A549 (cell line): ENCODE measurements around the gene KRT77. TPM values are rescaled to one million over a fixed set of nuclear protein-coding genes. Genes with fewer than 3 reads are reported as not detected.

Experiments
- ATAC-seq, 2 experiments: fragments of 200-7000 bp in 1 of 2; fragments of >200 bp in 1 of 2; cut with Nextera tagmentation in 1 of 2; cut with Tn5 transposase in 1 of 2; 3 replicates each; pipeline versions ENCODE4 v1.8.0 to v1.9.1; 2018 to 2020; ENCODE audit warnings: mild to moderate bottlenecking in 1 of 2, moderate library complexity in 1 of 2
- CTCF ChIA-PET: fragments of 300-600 bp; sonication (Branson Sonifier 250); formaldehyde crosslinking; extraction: SDS; loops from one replicate; lab custom pipeline; 2021; ENCODE audit warnings: antibody characterized with exemption, inconsistent platforms; lab: Yijun Ruan, JAX
- POLR2A ChIA-PET: fragments of 350-600 bp; formaldehyde crosslinking; extraction: SDS; loops from one replicate; lab custom pipeline; 2021; ENCODE audit warnings: antibody characterized with exemption, inconsistent platforms; lab: Yijun Ruan, JAX
- DNase-seq, 2 experiments: peaks; one replicate each; pipeline versions ENCODE4 v3.0.0 to v3.0.0-alpha.2; 2011 to 2016; ENCODE audit warnings: low read depth in 1 of 2, low spot score in 1 of 2
- FAIRE-seq: peaks from 2 replicates; lab custom pipeline; 2011; peaks lifted over from hg19 to GRCh38; lab: Jason Lieb, UNC
- H3K27ac ChIP-seq, 2 experiments: fragments of >200 bp; sonication (Bioruptor Twin); formaldehyde crosslinking; 3 replicates each; pipeline ENCODE4 v1.5.1; 2016 to 2017
- H3K4me1 ChIP-seq: fragments of >200 bp; sonication (Bioruptor Twin); formaldehyde crosslinking; 3 replicates; pipeline ENCODE4 v1.6.1; 2016
- H3K4me2 ChIP-seq: fragments of >200 bp; sonication (Bioruptor Twin); formaldehyde crosslinking; 3 replicates; pipeline ENCODE4 v1.6.1; 2016
- H3K4me3 ChIP-seq: fragments of >200 bp; sonication (Bioruptor Twin); formaldehyde crosslinking; 3 replicates; pipeline ENCODE4 v1.5.1; 2016
- H3K9me3 ChIP-seq: fragments of >200 bp; sonication (Bioruptor Twin); formaldehyde crosslinking; 3 replicates; pipeline ENCODE4 v1.6.1; 2016
- ATOH8 ChIP-seq: fragments of 250-450 bp; sonication (Bioruptor Pico); IDR thresholded peaks from 2 replicates; pipeline ENCODE4 v1.5.0; 2020; ENCODE audit warnings: low read depth, mild to moderate bottlenecking, moderate library complexity
- BHLHE40 ChIP-seq: IDR thresholded peaks from 2 replicates; pipeline ENCODE4 v1.6.1; 2012; ENCODE audit warnings: low read depth, low read length, inconsistent platforms
- CBX2 ChIP-seq: fragments of 200-600 bp; sonication (generic); IDR thresholded peaks from 2 replicates; pipeline ENCODE4 v1.6.1; 2016; ENCODE audit warnings: low read depth, mild to moderate bottlenecking, borderline replicate concordance
- E2F6 ChIP-seq: IDR thresholded peaks from 2 replicates; pipeline ENCODE4 v1.6.1; 2012; ENCODE audit warnings: low read depth, borderline replicate concordance
- EHMT2 ChIP-seq: fragments of 200-600 bp; sonication (generic); IDR thresholded peaks from 2 replicates; pipeline ENCODE4 v1.6.1; 2016; ENCODE audit warnings: antibody characterized with exemption, low read depth, mild to moderate bottlenecking, moderate library complexity
- FOSL2 ChIP-seq, 2 experiments: fragments of 450-650 bp in 1 of 2; fragments of >200 bp in 1 of 2; sonication (Bioruptor Twin) in 1 of 2; formaldehyde crosslinking; IDR thresholded peaks; 2 replicates each; pipeline versions ENCODE4 v1.5.0 to v1.6.1; 2016 to 2020; ENCODE audit warnings: mild to moderate bottlenecking in 1 of 2, moderate library complexity in 1 of 2
- FOXS1 ChIP-seq: fragments of 250-450 bp; sonication (Bioruptor Pico); IDR thresholded peaks from 2 replicates; pipeline ENCODE4 v1.5.0; 2020; ENCODE audit warnings: mild to moderate bottlenecking, moderate library complexity
- GATA3 ChIP-seq: IDR thresholded peaks from 2 replicates; pipeline ENCODE4 v1.6.1; 2012; ENCODE audit warnings: borderline replicate concordance
- HDAC2 ChIP-seq: fragments of 200-600 bp; sonication (generic); IDR thresholded peaks from 2 replicates; pipeline ENCODE4 v1.6.1; 2016
- HES2 ChIP-seq: fragments of >200 bp; sonication (Bioruptor Twin); formaldehyde crosslinking; IDR thresholded peaks from 2 replicates; pipeline ENCODE4 v1.6.1; 2016
- HOXA7 ChIP-seq: fragments of 250-450 bp; sonication (Bioruptor Pico); IDR thresholded peaks from 2 replicates; pipeline ENCODE4 v1.5.0; 2020; ENCODE audit warnings: mild to moderate bottlenecking, moderate library complexity
- HOXB13 ChIP-seq: fragments of 250-450 bp; sonication (Bioruptor Pico); IDR thresholded peaks from 2 replicates; pipeline ENCODE4 v1.5.0; 2020; ENCODE audit warnings: low read depth, mild to moderate bottlenecking, moderate library complexity
- JUN ChIP-seq, 2 experiments: fragments of >200 bp; sonication (Bioruptor Twin); formaldehyde crosslinking; IDR thresholded peaks; 2 replicates in 1 of 2; 3 replicates in 1 of 2; pipeline ENCODE4 v1.6.1; 2016 to 2017
- JUNB ChIP-seq: fragments of >200 bp; sonication (Bioruptor Twin); formaldehyde crosslinking; IDR thresholded peaks from 2 replicates; pipeline ENCODE4 v1.6.1; 2016
- MAFK ChIP-seq: fragments of 450-650 bp; IDR thresholded peaks from 2 replicates; pipeline ENCODE4 v1.6.1; 2014; ENCODE audit not compliant: partially characterized antibody
- MAZ ChIP-seq: fragments of 150-350 bp; IDR thresholded peaks from 2 replicates; pipeline ENCODE4 v1.6.1; 2014; ENCODE audit warnings: antibody characterized with exemption, low read depth, low read length, borderline replicate concordance
- MYC ChIP-seq: IDR thresholded peaks from 2 replicates; pipeline ENCODE4 v1.6.1; 2012; ENCODE audit warnings: mild to moderate bottlenecking, inconsistent platforms, low read length, improper control_type of control experiment, borderline replicate concordance
- NFE2L2 ChIP-seq: fragments of 150-350 bp; conservative IDR thresholded peaks from 2 replicates; pipeline ENCODE4 v1.6.1; 2014; ENCODE audit warnings: low read length
- PHF8 ChIP-seq: fragments of 200-600 bp; sonication (generic); IDR thresholded peaks from 2 replicates; pipeline ENCODE4 v1.6.1; 2016; ENCODE audit warnings: low read depth, mild to moderate bottlenecking, antibody characterized with exemption, moderate library complexity, borderline replicate concordance
- POLR2A ChIP-seq: IDR thresholded peaks from 2 replicates; pipeline ENCODE4 v1.6.1; 2012; ENCODE audit warnings: mild to moderate bottlenecking, low read length
- RARB ChIP-seq: fragments of 250-450 bp; sonication (Bioruptor Pico); IDR thresholded peaks from 2 replicates; pipeline ENCODE4 v1.8.0; 2021; ENCODE audit warnings: mild to moderate bottlenecking, moderate library complexity
- RFX5 ChIP-seq: fragments of 450-650 bp; IDR thresholded peaks from 2 replicates; pipeline ENCODE4 v1.7.1; 2014; ENCODE audit warnings: antibody characterized with exemption, mild to moderate bottlenecking, moderate library complexity
- RNF2 ChIP-seq: fragments of 200-600 bp; sonication (generic); IDR thresholded peaks from 2 replicates; pipeline ENCODE4 v1.6.1; 2016; ENCODE audit warnings: low read depth, mild to moderate bottlenecking, antibody characterized with exemption, moderate library complexity, borderline replicate concordance
- SREBF2 ChIP-seq: fragments of 450-650 bp; IDR thresholded peaks from 2 replicates; pipeline ENCODE4 v1.6.1; 2014; ENCODE audit warnings: mild to moderate bottlenecking, moderate library complexity
- ZC3H11A ChIP-seq: fragments of 450-650 bp; IDR thresholded peaks from 2 replicates; pipeline ENCODE4 v1.6.1; 2014; ENCODE audit warnings: antibody characterized with exemption, mild to moderate bottlenecking
- ZNF302 ChIP-seq: fragments of 250-450 bp; sonication (Bioruptor Pico); IDR thresholded peaks from 2 replicates; pipeline ENCODE4 v1.9.0; 2021; ENCODE audit warnings: inconsistent platforms, mild to moderate bottlenecking, moderate library complexity
- WGBS: methylation state at CpG from one replicate; pipeline ENCODE4 v1.1.6; 2017; ENCODE audit errors: missing lambda C conversion rate; 5-methylcytosine and 5-hydroxymethylcytosine counted together
- polyA plus RNA-seq, 4 experiments: library from polyadenylated mRNA; depleted of rRNA in 3 of 4; stranded (reverse); fragments of >200 nt; fragmentation: RNase III in 1 of 4; extraction: RNeasy Plus Mini Kit Qiagen cat#74134 plus additional on column Dnase treatment in 1 of 4; gene quantifications; 2 replicates in 3 of 4; 3 replicates in 1 of 4; pipeline ENCODE4 v1.2.3, GENCODE V29; 2011 to 2017
- TF ChIP-seq, protein P1 (sequence below): IDR thresholded peaks from 2 replicates; pipeline ENCODE4 v1.6.1; 2012
- TF ChIP-seq, protein P2 (sequence below): fragments of 200-600 bp; sonication (generic); IDR thresholded peaks from 2 replicates; pipeline ENCODE4 v1.6.1; 2016; ENCODE audit warnings: antibody characterized with exemption, mild to moderate bottlenecking, moderate library complexity

The KRT77 gene
- polyA plus RNA-seq, 2 of the 4 experiments (the other 2 are of a cell fraction) = 0.03 TPM; not detected in 1

DNA sequence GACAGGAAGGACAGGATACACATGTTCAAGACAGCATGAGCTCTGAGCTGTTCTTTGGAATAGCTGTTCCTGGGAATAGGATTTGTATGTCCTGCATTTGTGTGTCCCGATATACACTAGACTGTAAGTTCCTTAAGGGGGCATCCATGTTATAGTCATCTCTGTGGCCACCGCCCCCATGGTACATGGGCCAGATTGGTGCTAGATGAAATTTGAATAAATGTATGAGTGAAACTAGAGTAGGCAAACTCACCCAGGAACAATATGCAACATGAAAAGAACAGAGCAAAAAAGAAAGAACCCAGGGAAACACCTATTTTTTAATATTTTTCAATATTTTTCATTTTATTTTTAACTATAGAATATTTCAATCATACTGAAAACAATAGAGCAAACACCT is 25.1 kb upstream of the KRT77 start:
- FAIRE-seq = no peak

DNA sequence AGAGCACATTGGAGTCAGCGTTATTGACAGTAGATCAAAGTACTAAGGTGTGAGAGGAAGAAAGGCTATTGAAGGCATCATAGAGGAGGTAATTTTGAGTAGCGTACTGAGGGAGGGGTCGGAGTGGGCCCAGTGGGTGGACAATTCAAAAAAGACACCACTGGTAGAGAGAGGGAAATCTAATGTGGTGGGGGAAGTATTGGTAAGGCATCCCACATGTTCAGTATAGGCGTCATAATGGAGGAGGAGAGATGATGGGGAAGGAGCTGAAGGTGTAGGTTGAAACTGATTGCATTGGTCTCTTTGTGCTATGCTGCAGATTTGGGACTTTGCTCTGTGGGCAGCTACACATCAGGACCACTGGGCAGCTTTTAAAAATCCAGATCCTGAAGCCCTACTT is 23.7 kb upstream of the KRT77 start:
- FAIRE-seq (no peak), ATAC-seq (no peak), DNase-seq (no peak)
- H3K4me2 ChIP-seq = no peak overlapping the region
- H3K4me1 ChIP-seq = no peaks in the 10 kb centered on the region
- H3K27ac ChIP-seq = no peak overlapping the region
- WGBS = 45% methylated on average over 4 of the region's 4 CpGs
- H3K9me3 ChIP-seq = no peaks in the 10 kb centered on the region
- ChIA-PET CTCF (interaction anchor here (1.2 kb wide), 1 partner anchor 141 kb away, joined by 3 read pairs; no protein-coding TSS in a partner anchor), POLR2A (no interaction called here)
- TF ChIP-seq MAFK (peak; percentile 1), HDAC2 (no peak)
- H3K4me3 ChIP-seq = no peak overlapping the region

More for the DNA sequence above, 25.1 kb upstream of the KRT77 start:
- Histone ChIP-seq H3K4me2 (no peak overlapping the region), H3K4me3 (no peak overlapping the region), H3K4me1 (no peaks in the 10 kb centered on the region), H3K27ac (no peak overlapping the region), H3K9me3 (no peaks in the 10 kb centered on the region)
- ATAC-seq (no peak), DNase-seq (no peak)
- 67% methylated on average over 2 of the region's 2 CpGs for WGBS
- ChIA-PET POLR2A (no interaction called here), CTCF (interaction anchor here (1.3 to 1.4 kb wide), 2 partner anchors 9 to 17 kb away, joined by 3 to 4 read pairs; no protein-coding TSS in a partner anchor)
- no peak for TF ChIP-seq POLR2A
- TF ChIP-seq MAZ = no peak
- no peak for TF ChIP-seq BHLHE40
- TF ChIP-seq, protein P1, sequence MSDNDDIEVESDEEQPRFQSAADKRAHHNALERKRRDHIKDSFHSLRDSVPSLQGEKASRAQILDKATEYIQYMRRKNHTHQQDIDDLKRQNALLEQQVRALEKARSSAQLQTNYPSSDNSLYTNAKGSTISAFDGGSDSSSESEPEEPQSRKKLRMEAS = no peak
- TF ChIP-seq HOXB13 (CRISPR knock-in tag) = no peak
- TF ChIP-seq HOXA7 (CRISPR knock-in tag) = no peak
- TF ChIP-seq MYC = no peak
- no peak for TF ChIP-seq PHF8
- TF ChIP-seq, protein P2, sequence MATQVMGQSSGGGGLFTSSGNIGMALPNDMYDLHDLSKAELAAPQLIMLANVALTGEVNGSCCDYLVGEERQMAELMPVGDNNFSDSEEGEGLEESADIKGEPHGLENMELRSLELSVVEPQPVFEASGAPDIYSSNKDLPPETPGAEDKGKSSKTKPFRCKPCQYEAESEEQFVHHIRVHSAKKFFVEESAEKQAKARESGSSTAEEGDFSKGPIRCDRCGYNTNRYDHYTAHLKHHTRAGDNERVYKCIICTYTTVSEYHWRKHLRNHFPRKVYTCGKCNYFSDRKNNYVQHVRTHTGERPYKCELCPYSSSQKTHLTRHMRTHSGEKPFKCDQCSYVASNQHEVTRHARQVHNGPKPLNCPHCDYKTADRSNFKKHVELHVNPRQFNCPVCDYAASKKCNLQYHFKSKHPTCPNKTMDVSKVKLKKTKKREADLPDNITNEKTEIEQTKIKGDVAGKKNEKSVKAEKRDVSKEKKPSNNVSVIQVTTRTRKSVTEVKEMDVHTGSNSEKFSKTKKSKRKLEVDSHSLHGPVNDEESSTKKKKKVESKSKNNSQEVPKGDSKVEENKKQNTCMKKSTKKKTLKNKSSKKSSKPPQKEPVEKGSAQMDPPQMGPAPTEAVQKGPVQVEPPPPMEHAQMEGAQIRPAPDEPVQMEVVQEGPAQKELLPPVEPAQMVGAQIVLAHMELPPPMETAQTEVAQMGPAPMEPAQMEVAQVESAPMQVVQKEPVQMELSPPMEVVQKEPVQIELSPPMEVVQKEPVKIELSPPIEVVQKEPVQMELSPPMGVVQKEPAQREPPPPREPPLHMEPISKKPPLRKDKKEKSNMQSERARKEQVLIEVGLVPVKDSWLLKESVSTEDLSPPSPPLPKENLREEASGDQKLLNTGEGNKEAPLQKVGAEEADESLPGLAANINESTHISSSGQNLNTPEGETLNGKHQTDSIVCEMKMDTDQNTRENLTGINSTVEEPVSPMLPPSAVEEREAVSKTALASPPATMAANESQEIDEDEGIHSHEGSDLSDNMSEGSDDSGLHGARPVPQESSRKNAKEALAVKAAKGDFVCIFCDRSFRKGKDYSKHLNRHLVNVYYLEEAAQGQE = no peak
- TF ChIP-seq NFE2L2 = no peak
- TF ChIP-seq FOSL2 (IDR thresholded peaks at IDR 0.05) = no peak
- no peak for TF ChIP-seq FOSL2 (CRISPR knock-in tag; IDR thresholded peaks at IDR 0.05)
- TF ChIP-seq GATA3 = no peak
- no peak for TF ChIP-seq CBX2
- TF ChIP-seq FOXS1 = no peak
- no peak for TF ChIP-seq ATOH8
- TF ChIP-seq JUN (IDR thresholded peaks at IDR 0.05) = no peak
- no peak for TF ChIP-seq JUNB
- TF ChIP-seq ZC3H11A = no peak

DNA sequence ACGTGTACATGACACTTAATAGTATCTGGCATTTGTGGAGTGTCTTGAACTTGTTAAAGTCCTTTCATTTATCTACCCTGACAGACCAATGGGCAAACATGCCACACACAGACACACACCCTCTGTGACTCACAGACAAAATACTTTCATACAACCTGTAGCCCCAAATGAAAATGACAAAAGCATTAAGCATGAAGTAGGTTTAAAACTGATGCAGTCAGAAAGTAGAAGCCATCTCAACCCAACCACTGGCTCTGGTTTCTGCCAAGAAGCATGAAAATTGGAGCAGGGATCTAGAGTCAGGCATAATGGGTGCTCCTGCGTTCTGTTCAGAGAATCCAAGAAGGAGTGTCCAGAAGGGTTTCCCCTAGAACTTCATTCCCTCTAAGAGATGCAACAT is 23.1 kb upstream of the KRT77 start:
- Histone ChIP-seq H3K4me1 (no peaks in the 10 kb centered on the region), H3K4me2 (no peak overlapping the region), H3K4me3 (no peak overlapping the region)
- ATAC-seq = no peak
- POLR2A ChIA-PET = no interaction called here
- WGBS = 24% methylated on average over 2 of the region's 2 CpGs
- TF ChIP-seq BHLHE40 (no peak), RNF2 (no peak), RARB (CRISPR knock-in tag) (no peak), EHMT2 (no peak), HES2 (no peak), ZNF302 (CRISPR knock-in tag) (no peak), POLR2A (no peak), E2F6 (no peak), RFX5 (no peak), NFE2L2 (no peak), HDAC2 (no peak), SREBF2 (no peak)
- TF ChIP-seq, all 56 proteins: peak for 0
- no peak for FAIRE-seq
- Histone ChIP-seq H3K27ac (no peak overlapping the region), H3K9me3 (no peaks in the 10 kb centered on the region)
- CTCF ChIA-PET = interaction anchor here (1.2 to 1.3 kb wide), 2 partner anchors 10 to 140 kb away, joined by 3 to 4 read pairs; no protein-coding TSS in a partner anchor
- DNase-seq = no peak
